Left forelimb (tissue), 1 donor: ENCODE results near the gene SRSF2.
"Not testable (repeated sequence)": the region's sequence is repeated elsewhere in the genome, so short reads cannot be mapped to it uniquely, and the experiment has no call there.

ENCODE experiments used
- DNase-seq: peaks from one replicate; pipeline ENCODE4 v3.0.0-alpha.2; 2018; ENCODE audit warnings: low spot score

The SRSF2 gene, protein sequence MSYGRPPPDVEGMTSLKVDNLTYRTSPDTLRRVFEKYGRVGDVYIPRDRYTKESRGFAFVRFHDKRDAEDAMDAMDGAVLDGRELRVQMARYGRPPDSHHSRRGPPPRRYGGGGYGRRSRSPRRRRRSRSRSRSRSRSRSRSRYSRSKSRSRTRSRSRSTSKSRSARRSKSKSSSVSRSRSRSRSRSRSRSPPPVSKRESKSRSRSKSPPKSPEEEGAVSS

DNA sequence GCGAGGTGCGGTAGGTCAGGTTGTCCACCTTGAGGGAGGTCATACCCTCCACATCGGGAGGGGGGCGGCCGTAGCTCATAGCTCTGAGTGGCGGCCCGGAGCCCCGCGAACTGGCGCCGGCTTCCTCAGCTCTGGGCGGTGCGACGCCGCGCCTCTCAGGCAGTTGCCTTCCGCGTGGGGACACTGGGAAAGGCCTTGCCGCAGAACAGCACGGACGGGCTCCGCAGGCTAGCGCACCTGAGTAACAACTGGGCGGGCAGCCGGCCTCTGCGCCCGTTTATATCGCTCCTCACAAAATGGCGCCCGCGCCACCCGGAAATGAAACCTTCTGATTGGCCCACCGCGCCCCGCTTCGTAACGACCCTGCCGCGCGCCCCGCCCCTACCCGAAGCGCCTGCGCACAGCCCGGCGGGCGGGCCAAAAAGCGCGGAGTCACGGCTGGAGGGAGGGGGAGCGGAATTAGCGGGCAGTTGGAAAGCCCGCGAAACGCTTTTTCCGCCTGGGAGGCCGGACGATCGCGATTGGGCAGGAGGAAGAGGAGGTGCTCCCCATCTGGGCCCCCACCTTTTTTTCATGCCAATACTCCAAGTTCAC lies at the start of gene SRSF2:
Gene SRSF2, minus strand, starts transcription at position 250 of the 594 bp plus-strand sequence. Its CDS starts 171 bp downstream, at position 79.
- peak; percentile 100 for DNase-seq

DNA sequence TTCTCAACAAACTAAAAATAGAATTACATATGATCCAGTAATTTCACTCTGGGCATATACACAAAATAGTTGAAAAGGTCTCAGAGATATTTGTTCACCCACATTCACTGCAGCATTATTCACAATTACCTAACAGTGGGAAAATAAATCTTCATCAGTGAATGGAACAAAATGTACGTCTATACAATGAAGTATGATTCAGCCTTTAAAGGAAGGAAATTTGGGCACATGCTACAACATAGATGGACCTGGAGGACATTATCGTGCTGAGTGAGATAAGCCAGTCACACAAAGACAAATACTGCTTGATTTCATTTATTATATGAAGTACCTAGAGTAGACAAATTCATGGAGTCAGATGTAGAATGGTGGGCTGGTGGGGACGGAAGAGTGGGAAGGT lies 47.8 kb upstream of the SRSF2 start:
- no peak for DNase-seq

DNA sequence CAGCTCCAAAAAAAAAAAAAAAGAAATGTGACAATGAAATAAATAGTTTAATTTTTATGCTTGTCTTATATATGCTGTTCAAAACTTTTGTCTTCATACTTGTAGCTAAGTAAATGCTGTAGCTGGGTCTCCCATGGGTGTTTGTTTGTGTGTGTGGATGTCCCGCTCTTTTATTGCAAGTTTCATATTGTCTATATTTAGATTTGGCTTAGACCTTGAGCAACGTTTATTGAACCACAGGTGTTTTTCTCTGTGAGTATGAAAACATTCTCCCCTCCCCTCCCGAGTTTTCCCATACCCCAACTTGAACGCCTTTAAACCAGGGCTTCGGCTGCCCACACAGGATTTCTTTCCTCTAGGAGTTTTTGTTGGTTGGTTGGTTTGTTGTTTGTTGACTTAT lies 46.0 kb upstream of the SRSF2 start:
- no peak for DNase-seq

DNA sequence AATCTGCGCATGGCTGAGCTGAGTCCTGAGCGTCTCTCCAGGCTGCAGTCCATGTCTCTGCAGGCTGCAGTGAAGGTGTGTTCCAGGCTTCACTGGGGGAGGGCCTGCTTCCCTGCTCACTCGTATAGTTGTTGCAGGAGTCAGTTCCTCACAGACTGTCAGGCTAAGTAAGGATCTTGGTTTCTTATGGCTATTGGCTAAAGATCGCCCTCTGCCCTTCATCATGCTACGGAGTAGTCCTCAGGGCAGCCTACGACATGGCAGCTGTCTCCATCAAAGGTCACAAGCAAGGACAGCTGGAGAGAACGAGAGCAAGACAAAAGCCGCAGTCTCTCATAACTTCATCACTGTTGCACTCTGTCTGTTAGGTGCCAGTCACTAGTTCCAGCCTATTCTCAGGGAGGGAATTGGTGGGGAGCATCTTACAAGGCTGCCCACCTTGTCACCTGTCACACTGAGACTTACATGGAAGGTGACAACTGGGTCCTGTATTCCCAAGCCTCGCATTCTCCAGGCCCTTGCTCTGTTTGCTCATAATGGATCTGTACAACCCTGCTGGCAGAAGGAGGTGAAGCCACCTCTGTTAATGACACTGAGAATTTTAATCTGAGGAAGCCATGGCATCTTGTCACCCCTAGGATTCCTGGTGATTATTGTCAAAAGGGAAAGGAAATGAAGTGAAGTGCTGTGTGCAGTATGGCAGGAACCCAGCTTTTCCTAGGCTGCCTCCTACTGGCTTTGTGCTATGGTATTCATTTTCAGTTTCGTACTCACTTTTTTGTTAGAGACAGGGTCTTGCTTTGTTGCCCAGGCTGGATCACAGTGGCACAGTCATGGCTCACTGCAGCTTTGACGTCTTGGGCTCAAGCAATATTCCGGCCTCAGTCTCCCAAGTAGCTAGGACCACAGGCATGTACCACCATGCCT lies 44.2 kb upstream of the SRSF2 start:
- DNase-seq, result no peak

DNA sequence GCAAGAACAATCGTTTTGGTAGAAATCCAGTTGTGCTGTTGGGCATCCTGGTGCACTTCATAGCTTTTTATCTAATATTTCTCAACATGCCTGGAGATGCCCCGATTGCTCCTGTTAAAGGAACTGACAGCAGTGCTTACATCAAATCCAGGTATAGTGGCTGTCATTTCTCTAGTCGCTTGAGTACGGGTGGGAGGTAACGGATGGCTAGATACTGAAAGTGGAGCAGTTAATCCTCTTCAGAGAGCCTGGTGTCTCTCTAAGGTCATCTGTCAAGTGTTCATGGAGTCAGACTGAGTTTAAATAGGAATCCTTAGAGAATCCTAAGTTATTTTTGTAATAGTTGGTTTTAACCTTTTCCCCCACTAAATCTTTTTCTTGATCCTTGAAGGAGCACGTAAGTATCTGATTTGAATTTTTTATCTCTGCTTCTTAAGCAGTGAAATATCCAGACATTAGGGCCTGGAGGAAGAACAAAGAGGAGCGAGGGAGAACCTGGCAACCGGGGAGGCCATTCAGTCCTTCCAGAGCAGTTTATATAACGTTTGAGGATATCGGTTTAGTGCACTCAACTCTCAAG lies 38.0 kb upstream of the SRSF2 start:
- DNase-seq, result no peak

DNA sequence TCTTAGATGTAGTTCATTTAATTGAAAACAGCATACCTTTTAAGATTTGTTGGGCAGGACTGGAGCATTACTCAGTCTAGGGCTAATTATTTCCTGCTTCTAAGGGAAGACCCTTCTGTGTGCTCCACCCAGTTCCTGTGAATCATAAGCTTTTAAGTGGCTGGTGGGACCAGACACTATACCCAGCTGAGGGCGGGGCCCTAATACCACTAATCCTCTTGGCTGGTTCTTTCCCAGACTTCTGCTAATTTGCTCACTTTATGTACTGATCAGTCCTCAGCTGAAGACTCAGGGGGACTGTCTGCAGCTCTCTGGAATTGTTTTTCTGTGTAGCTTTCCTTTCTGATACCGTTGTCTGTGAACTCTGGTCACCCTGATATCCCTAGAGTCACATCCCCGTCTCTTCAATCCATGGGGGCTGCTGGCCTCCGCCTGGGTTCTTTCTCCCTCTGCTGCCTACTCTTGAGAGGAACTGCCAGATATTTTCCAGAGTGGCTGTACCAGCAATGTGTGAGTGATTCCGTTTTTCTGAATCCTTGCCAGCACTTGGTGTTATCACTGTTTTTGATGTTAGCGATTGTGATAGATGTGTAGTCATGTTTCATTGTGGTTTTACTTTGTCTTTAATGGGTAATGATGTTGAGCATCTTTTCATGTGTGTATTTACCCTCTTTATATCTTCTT lies 35.9 kb upstream of the SRSF2 start:
- DNase-seq, result no peak

DNA sequence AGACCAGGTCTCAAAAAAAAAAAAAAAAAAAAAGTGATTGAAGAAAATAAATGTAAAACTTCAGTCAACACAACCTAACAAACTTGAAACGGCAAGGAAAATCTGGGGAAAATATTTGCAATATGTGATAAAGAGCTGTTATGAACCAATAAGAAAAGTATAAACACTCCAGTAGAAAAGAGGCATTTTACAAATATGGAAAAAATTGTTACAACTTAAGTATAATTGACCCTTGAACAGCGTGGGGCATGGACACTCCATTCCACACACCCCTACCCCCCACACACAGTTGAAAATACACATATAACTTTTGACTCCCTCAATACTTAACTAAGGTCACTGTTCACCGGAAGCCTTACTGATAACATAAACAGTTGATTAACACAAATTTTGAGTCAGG lies 21.4 kb upstream of the SRSF2 start:
- no peak for DNase-seq

DNA sequence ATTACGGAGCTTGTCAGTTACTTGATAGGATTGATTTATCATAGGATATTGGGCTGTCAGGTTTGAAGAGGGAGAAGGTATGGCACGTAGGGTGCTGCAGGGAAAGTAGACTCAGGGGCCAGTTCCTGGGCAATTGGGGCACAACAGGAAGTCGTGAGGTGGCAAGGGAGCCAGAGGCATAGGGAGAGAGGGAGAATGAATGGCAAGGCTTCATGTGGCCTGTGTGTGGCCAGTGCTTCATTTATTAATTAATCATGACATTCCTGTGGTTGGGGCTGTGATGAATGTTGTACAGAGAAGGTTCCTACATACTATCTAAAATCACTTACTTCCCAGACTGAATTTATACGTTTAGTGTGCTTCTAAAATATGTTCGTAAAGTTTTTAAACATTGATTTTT lies 20.1 kb upstream of the SRSF2 start:
- DNase-seq, result no peak

DNA sequence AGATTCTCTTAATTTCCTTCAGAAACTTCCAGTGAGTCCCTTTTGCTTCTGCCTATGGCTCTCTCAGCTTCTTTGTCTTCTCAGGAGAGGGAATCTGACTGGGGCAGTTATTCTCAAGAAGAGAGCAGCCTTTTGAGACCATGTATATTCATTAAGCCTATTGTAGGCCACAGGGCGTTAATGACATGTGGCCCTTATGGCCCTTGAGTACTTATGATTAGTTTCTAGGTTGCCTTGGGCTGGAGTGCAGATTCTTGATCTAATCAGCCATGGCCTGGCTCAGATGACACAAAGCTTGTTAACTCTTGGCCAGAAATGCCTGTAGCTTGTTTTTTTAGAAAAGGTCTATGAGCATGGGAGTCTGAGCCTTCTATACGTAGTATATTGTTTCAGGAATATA lies 18.2 kb upstream of the SRSF2 start:
- DNase-seq, result no peak

DNA sequence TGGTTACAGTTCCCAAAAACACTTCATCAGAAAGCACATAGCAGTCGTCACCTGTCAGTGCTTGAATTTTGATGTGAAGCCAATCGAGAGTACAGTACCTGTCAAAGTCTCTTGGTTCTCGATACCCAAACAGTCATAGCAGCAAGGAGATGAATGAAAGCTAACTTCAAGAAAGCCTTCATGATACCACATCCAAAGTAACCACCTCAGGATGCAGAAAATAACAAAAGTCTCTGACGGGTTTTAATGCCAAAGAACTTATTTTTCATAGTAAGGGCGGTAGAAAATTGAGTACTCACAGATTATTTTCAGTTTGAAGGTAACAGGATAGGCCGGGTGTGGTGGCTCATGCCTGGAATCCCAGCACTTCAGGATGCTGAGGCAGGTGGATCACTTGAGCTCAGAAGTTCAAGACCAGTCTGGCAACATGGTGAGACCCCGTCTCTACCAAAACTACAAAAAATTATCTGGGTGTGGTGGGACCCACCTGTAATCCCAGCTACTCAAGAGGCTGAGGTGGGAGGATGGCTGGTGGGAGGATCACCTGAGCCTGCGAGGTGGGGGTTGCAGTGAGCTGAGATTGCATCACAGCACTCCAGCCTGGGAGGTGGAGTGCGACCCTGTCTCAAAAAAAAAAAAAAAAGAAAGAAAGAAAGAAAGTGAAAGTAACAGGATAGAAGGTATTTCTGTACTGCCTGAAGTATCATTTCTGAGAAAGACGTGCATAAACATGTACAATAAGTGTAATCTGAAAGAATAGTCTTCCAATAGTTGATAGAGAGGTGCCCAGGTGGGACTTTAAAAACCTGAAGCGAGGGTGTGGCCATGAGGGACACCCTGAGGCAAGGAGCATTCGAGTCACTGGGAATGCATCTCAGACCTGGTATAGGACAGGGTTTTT lies 16.2 kb upstream of the SRSF2 start:
- DNase-seq, result no peak

DNA sequence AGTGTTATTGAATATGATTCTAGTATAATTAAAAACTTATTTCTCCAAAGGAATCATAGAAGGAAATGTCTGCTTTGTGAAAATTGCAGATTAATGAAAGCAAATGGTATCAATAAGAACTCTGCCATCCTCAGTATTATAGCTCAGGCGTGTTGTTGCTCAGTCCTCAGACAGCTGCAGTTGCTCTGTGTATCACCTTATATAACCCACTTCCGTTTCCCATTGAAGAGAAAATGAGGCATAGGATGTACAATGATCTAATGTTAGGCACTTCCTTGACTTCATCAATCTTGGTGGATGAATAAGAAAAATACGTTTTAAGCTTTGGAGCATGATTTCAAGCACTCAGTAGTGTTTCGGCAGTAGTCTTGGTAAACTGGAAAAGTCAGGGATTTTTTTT lies 14.9 kb upstream of the SRSF2 start:
- DNase-seq, result no peak

DNA sequence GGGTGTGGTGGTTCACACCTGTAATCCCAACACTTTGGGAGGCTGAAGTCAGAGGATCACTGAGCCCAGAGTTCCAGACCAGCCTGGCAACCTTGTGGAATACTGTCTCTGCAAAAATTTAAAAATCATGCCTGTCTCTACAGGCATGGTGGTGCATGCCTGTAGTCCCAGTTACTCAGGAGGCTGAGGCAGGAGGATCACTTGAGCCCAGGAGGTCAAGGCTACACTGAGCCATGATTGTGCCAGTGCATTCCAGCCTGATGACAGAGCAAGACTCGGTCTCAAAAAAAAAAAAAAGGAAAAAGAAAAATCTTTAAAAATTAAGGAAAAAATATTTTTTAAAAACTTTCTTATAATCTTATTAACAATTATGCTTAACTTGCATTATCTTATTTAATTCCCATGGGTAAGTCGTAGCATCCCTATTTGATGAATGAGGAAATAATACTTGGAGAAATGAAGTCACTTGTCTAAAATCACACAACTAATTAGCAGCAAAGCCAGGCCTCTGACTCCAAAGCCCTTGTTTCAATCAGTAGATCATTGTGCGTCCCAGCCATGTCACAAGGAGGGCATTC lies 14.4 kb upstream of the SRSF2 start:
- no peak for DNase-seq

DNA sequence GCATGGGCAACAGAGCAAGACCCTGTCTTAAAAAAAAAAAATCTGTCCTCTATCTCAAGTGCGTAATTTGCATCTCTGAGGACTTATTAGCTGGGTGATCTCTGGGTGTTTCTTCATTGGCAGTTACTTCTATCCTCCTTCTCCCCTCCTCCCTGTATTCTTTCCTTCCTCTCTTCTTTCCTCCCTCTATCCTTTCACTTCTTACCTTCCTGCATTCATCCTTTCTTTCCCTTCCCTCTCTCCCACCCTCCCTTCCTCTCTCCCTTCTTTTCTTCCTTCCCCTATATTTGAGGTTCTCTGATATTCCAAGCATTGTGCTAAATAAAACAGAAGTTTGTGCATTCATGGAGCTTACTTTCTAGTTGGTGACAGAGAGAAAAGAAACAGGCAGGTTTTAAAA lies 11.5 kb upstream of the SRSF2 start:
- DNase-seq, result no peak

DNA sequence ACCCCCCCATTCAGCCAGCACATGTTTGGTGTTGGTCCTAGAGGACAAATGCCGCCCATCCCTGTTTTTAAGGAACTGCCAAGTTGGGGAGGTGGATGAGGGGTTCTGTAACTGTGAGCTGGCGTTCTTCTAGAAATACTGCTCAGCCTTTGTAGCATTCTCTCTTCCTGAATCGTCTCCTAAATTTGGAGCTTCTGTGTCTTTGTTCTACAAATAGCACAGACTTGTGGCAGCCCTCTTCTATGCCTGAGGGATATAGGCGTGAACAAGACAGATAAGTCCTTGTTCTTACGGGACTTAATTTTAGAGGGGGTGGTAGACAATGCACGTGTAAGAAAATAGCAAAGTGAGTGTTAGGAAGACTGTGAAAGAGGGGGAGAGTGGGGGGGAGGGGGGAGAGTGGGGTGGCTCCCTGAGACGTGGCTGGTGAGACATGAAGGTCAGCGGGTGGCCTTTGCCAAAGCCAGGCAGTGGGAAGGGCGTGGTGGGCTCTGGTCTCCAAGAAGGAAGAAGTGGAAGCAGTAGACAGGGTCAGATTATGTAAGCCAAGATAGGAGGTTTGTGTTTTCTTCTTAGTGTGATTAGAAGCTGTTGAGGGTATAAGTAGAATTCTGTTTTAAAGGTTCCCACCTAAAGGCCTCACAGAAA lies 10.7 kb upstream of the SRSF2 start:
- DNase-seq, result no peak

DNA sequence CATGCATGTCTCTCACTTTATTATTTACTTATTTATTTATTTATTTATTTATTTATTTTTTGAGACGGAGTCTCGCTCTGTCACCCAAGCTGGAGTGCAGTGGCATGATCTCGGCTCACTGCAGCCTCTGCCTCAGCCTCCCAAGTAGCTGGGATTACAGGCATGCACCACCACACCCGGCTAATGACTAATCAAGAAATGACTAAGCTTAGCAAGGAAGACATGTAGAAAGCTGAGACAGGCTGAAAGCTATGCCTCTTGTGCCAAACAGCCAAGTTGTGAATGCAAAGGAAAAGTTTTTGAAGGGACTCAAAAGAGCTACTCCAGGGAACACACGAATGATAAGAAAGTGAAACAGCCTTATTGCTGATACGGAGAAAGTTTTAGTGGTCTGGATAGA lies 8.7 kb upstream of the SRSF2 start:
- not testable (repeated sequence) for DNase-seq

DNA sequence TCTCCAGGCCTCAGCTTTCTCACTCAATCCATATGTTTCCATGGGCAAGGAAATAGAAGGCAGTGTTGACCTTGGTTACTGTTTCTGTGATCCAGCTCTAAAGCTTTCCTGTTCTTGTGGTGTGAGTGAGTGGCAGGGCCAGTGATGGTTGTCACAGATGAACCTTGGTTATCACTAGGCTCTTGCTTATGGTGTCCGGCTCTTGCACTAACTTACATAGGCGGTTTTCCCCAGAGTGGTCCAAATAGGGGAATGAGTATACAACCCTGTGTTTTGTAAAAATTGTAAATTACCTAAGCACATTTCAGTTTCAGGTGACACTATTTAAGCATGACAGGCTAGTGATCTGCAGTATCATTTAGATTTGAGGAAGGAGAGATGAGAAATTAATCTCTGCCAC lies 7.6 kb upstream of the SRSF2 start:
- no peak for DNase-seq

DNA sequence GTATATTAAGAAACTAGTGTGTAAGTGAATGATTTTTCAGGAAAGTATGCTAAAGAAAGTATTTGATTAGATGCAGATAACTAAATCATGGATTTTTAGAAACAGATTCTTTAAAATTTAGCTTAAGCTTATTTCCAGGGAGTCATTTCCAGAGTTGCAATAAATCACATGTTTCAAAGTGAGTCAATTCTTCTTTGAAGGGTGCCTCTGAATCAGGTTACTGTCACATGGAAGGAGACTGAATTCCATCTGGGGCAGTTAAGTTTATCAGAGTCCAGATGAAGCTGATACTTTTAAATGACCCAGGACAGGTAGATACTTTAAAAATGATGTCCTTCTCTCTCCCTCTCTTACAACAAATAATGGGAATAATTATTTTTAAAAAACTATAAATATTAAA lies 5.8 kb upstream of the SRSF2 start:
- DNase-seq, result no peak

DNA sequence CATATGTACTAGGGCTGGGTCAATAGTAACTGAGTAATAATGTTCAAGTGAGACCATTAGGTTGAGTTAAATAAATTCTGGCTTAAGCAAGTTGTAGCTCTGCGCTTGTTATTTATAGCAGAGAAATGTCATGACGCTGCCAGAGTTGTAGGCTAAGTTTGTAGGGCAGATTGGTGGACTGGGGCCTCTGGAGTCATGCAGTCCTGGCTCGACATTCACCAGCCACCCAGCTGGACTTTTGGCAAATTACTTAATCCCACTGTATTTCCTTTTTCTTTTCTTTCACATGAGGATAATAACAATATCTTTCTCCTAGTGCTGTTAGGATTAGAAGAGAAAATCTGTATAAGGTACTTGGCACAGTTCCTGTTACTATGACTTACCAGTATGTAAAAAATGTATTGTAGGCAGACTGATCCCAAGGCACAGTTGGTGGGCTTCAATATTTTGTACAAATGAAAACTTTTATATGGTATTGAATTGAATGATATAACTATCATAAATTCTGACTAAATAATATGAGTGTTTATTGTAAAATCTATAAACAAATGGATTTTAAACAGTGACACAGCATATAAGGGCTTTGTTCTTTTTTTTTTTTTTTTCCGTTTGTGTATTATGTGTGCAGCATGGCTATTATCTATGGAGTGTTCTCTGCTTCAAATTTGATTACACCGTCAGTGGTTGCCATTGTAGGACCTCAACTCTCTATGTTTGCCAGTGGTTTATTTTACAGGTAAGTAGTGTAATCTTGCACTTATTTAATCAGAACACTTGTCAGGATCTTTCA lies 3.4 kb upstream of the SRSF2 start:
- DNase-seq, result no peak

DNA sequence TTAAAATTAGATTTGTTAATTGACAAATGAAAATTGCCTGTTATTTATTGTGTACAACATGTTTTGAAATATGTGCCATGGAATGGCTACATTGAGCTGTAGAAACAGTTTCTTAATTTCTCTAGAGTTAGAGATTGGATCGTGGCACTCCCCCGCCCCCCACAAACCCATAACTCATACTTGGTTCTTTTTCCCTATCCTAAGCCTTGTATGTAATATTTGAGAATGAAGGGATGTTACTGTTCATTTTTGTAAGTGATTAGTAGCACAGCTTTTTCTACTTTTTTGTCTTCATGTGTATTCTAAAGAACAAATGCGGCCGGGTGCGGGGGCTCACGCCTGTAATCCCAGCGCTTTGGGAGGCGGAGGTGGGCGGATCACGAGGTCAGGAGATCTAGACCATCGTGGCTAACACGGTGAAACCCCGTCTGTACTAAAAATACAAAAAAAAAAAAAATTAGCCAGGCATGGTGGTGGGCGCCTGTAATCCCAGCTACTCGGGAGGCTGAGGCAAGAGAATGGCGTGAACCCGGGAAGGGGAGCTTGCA lies 2.5 kb upstream of the SRSF2 start:
- not testable (repeated sequence) for DNase-seq
